HepG2 (cell line): ENCODE data around the gene TSSK2. TPM values are rescaled to one million over a fixed set of nuclear protein-coding genes. Genes with fewer than 3 reads are reported as not detected.
A peak's percentile ranks its signal among the peaks of the same experiment; 100 is the strongest.

ENCODE experiments used
- FOXJ3 ChIP-seq: sonication (generic); formaldehyde crosslinking; IDR thresholded peaks from 2 replicates; pipeline ENCODE4 v1.4.0; 2020; ENCODE audit warnings: missing genetic modification reagents, mild to moderate bottlenecking, borderline replicate concordance
- FOXK1 ChIP-seq: sonication (generic); formaldehyde crosslinking; IDR thresholded peaks from 2 replicates; pipeline ENCODE4 v1.4.0; 2020; ENCODE audit warnings: low read depth, missing genetic modification reagents, borderline replicate concordance
- GABPB1 ChIP-seq: IDR thresholded peaks from 2 replicates; pipeline ENCODE4 v1.6.1; 2016; ENCODE audit warnings: mild to moderate bottlenecking, missing genetic modification reagents, moderate library complexity, missing compliant biosample characterization
- GATAD1 ChIP-seq: IDR thresholded peaks from 2 replicates; pipeline ENCODE4 v1.6.1; 2016; ENCODE audit warnings: missing genetic modification reagents, missing compliant biosample characterization
- KAT2B ChIP-seq: fragments of 150-350 bp; IDR thresholded peaks from 2 replicates; pipeline ENCODE4 v1.6.1; 2014; ENCODE audit warnings: low read depth, low read length, borderline replicate concordance
- MIER3 ChIP-seq: IDR thresholded peaks from 2 replicates; pipeline ENCODE4 v1.6.1; 2016; ENCODE audit warnings: missing compliant biosample characterization, borderline replicate concordance
- NR2F6 ChIP-seq, 2 experiments: IDR thresholded peaks; 2 replicates each; pipeline ENCODE4 v1.6.1; 2016; ENCODE audit warnings: antibody characterized with exemption in 1 of 2, mild to moderate bottlenecking in 1 of 2
- ONECUT2 ChIP-seq: sonication (generic); formaldehyde crosslinking; IDR thresholded peaks from 2 replicates; pipeline ENCODE4 v1.4.0; 2020; ENCODE audit warnings: missing genetic modification reagents
- PAXIP1 ChIP-seq: sonication (generic); formaldehyde crosslinking; conservative IDR thresholded peaks from 2 replicates; pipeline ENCODE4 v1.4.0; 2020; ENCODE audit warnings: mild to moderate bottlenecking, missing genetic modification reagents, moderate library complexity
- RARA ChIP-seq: IDR thresholded peaks from 2 replicates; pipeline ENCODE4 v1.6.1; 2016; ENCODE audit warnings: missing genetic modification reagents, missing compliant biosample characterization
- RFXANK ChIP-seq: IDR thresholded peaks from 2 replicates; pipeline ENCODE4 v1.6.1; 2016
- RXRB ChIP-seq: IDR thresholded peaks from 2 replicates; pipeline ENCODE4 v1.6.1; 2016; ENCODE audit warnings: borderline replicate concordance, missing genetic modification reagents, missing compliant biosample characterization
- SOX5 ChIP-seq: IDR thresholded peaks from 2 replicates; pipeline ENCODE4 v1.6.1; 2016; ENCODE audit warnings: borderline replicate concordance
- SP5 ChIP-seq: IDR thresholded peaks from 2 replicates; pipeline ENCODE4 v1.6.1; 2016; ENCODE audit warnings: low read depth, borderline replicate concordance
- SPEN ChIP-seq: sonication (generic); formaldehyde crosslinking; IDR thresholded peaks from 2 replicates; pipeline ENCODE4 v1.5.1; 2020; ENCODE audit warnings: low read depth, mild to moderate bottlenecking, missing genetic modification reagents
- TEAD3 ChIP-seq: optimal IDR thresholded peaks from 2 replicates; pipeline ENCODE3; 2016; ENCODE audit warnings: borderline replicate concordance
- ZNF329 ChIP-seq: sonication (generic); formaldehyde crosslinking; IDR thresholded peaks from 2 replicates; pipeline ENCODE4 v1.9.0; 2021; ENCODE audit warnings: low read depth, mild to moderate bottlenecking, missing genetic modification reagents
- ZNF331 ChIP-seq: sonication (generic); formaldehyde crosslinking; IDR thresholded peaks from 2 replicates; pipeline ENCODE4 v1.4.0; 2020; ENCODE audit warnings: missing genetic modification reagents
- ZNF501 ChIP-seq: sonication (generic); formaldehyde crosslinking; IDR thresholded peaks from 2 replicates; pipeline ENCODE4 v1.5.1; 2020; ENCODE audit warnings: mild to moderate bottlenecking, moderate library complexity, missing genetic modification reagents
- ZNF614 ChIP-seq: IDR thresholded peaks from 2 replicates; pipeline ENCODE4 v1.6.1; 2018; ENCODE audit warnings: missing biosample characterization, missing genetic modification reagents, inconsistent platforms, borderline replicate concordance
- ZNF792 ChIP-seq: IDR thresholded peaks from 2 replicates; pipeline ENCODE4 v1.6.1; 2016
- ZSCAN21 ChIP-seq: sonication (generic); formaldehyde crosslinking; IDR thresholded peaks from 2 replicates; pipeline ENCODE4 v1.8.0; 2022; ENCODE audit warnings: mild to moderate bottlenecking, missing genetic modification reagents, moderate library complexity, borderline replicate concordance
- polyA plus RNA-seq, 8 experiments: library from polyadenylated mRNA; depleted of rRNA in 3 of 8; stranded (reverse) in 7 of 8; unstranded in 1 of 8; fragments of >200 nt; fragmentation: Illumina TruSeq in 4 of 8; extraction: Trizol in 4 of 8; gene quantifications; 2 replicates each; pipeline versions ENCODE4 v1.2.1 to v1.2.3, GENCODE V29; 2011 to 2016; ENCODE audit warnings: low read depth in 4 of 8, missing spikeins in 1 of 8, mixed read lengths in 1 of 8; ENCODE audit not compliant: insufficient read depth in 1 of 8
- total RNA-seq, 5 experiments: library from RNA; depleted of rRNA; stranded (reverse); fragments of >200 nt; fragmentation: Illumina TruSeq; extraction: Trizol; gene quantifications; 2 replicates each; pipeline ENCODE4 v1.2.3, GENCODE V29; 2016; ENCODE audit warnings: low read depth in 1 of 5
- TF ChIP-seq, protein P1 (sequence below): IDR thresholded peaks from 2 replicates; pipeline ENCODE4 v1.6.1; 2016; ENCODE audit warnings: mild to moderate bottlenecking
- TF ChIP-seq, protein P2 (sequence below): IDR thresholded peaks from 2 replicates; pipeline ENCODE4 v1.6.1; 2016

TSSK2 gene
- total and polyA plus RNA-seq, 2 of the 13 experiments (the other 11 are each of a cell fraction or from before 2014, with no cell fraction given), result not detected

- TF ChIP-seq, protein P1, sequence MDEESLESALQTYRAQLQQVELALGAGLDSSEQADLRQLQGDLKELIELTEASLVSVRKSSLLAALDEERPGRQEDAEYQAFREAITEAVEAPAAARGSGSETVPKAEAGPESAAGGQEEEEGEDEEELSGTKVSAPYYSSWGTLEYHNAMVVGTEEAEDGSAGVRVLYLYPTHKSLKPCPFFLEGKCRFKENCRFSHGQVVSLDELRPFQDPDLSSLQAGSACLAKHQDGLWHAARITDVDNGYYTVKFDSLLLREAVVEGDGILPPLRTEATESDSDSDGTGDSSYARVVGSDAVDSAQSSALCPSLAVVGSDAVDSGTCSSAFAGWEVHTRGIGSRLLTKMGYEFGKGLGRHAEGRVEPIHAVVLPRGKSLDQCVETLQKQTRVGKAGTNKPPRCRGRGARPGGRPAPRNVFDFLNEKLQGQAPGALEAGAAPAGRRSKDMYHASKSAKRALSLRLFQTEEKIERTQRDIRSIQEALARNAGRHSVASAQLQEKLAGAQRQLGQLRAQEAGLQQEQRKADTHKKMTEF (CRISPR knock-in tag), result peak; percentile 58
- TF ChIP-seq KAT2B (no peak), FOXK1 (CRISPR knock-in tag) (peak; percentile 82; the same call in 1 of the 2 replicates), ZNF792 (CRISPR knock-in tag) (peak; percentile 44; the same call in 1 of the 2 replicates), SP5 (CRISPR knock-in tag) (peak; percentile 88), SOX5 (CRISPR knock-in tag) (peak; percentile 53; the same call in 1 of the 2 replicates), ZNF329 (no peak), MIER3 (CRISPR knock-in tag) (peak; percentile 59; the same call in 1 of the 2 replicates), ZNF501 (no peak), ONECUT2 (CRISPR knock-in tag) (no peak), ZNF614 (CRISPR knock-in tag) (peak; percentile 65; the same call in 1 of the 2 replicates), RFXANK (CRISPR knock-in tag) (peak; percentile 82; the same call in 1 of the 2 replicates), GABPB1 (CRISPR knock-in tag) (peak; percentile 47; the same call in 1 of the 2 replicates), TEAD3 (CRISPR knock-in tag) (peak; percentile 71), GATAD1 (peak; percentile 24; the same call in 1 of the 2 replicates), PAXIP1 (CRISPR knock-in tag) (peak; percentile 24; the same call in 1 of the 2 replicates), FOXJ3 (peak; percentile 82; the same call in 1 of the 2 replicates), RXRB (CRISPR knock-in tag) (peak; percentile 66), NR2F6 (IDR thresholded peaks at IDR 0.05) (no peak), NR2F6 (CRISPR knock-in tag; IDR thresholded peaks at IDR 0.05) (peak; percentile 53; the same call in 1 of the 2 replicates), ZSCAN21 (CRISPR knock-in tag) (peak; percentile 62; the same call in 1 of the 2 replicates), RARA (CRISPR knock-in tag) (peak; percentile 77; the same call in 1 of the 2 replicates), ZNF331 (CRISPR knock-in tag) (peak; percentile 81), SPEN (CRISPR knock-in tag) (no peak)
- TF ChIP-seq, protein P2, sequence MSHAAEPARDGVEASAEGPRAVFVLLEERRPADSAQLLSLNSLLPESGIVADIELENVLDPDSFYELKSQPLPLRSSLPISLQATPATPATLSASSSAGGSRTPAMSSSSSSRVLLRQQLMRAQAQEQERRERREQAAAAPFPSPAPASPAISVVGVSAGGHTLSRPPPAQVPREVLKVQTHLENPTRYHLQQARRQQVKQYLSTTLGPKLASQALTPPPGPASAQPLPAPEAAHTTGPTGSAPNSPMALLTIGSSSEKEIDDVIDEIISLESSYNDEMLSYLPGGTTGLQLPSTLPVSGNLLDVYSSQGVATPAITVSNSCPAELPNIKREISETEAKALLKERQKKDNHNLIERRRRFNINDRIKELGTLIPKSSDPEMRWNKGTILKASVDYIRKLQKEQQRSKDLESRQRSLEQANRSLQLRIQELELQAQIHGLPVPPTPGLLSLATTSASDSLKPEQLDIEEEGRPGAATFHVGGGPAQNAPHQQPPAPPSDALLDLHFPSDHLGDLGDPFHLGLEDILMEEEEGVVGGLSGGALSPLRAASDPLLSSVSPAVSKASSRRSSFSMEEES (CRISPR knock-in tag), result 0 out of 2 replicates have a peak, but pooled peaks have one; percentile 17
These were observed 21.7 kb upstream of the TSSK2 start (continued) for GRCh38 chr22:19109198-19110063.
